GM19324 (cell line): ENCODE results near the gene CACNB1.
A peak's percentile ranks its signal among the peaks of the same experiment; 100 is the strongest.

Experiments
- ATAC-seq: cut with Tn5 transposase; IDR thresholded peaks from one replicate; pipeline ENCODE4 v1.9.1; 2021; ENCODE audit warnings: mild to moderate bottlenecking, moderate library complexity; ENCODE audit not compliant: unreplicated experiment, low FRiP score

Gene CACNB1

DNA sequence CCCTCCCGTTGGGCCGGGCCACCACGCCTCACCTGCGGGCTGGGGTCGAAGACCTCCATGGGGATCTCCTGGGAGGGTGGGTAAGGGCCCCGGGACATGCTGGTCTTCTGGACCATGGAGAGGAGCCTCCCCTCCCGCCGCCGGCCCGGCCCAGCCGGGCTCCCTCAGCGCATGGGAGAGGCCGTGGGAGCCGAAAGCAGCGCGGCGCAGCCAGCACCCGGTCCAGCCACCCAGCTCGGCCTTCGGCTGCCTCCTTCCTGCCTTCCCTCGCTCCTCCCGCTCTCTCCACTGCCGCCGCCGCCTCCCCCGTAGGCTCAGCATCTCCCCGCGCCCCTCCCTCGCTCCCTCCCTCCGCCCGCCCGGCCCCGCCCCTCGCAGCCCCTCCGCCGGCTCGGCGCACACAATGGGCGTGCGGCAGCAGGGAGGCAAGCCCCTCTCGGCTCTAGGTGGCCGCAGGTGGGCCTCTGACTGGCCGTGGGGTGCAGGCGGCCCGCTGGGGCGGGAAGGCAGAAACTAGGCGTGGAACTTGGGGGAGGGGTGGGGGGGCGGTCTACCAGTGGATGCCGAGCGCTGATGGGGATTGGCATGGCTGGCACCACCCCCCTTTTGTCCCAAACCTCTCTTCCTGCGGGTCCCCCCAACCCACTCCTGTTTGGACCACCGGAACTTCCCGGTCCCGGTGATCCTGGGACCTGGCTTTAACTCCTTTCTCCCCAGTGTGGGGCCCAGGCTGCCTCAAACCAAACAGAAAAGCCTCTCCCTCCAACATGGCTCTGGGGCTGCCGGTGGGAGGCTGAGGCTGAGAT is at the start of gene CACNB1:
CACNB1 (minus strand) TSS at position 290 of the 806 bp plus-strand sequence; CDS start at position 116, 174 bp downstream.
- ATAC-seq: no peak

DNA sequence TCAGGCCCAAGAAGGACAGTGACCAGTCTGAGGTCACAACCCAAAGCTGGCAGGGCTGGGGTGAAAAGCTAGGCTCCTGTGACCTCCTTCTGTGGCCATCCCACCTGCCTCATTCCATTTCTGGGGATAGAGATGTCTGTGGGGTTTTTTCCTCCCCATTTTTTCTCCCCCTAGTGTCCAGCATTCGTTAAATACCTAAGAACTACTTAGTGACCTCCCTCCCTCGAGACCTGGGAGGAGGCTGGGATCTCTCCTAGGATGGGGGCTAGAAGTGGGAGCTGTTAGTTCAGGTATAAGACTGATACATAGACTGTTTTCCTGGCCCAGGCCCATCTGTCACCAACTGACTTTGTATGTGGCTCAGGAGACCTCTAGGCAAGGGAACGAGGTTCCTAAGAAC is 48.8 kb upstream of the CACNB1 start:
- no peak for ATAC-seq

DNA sequence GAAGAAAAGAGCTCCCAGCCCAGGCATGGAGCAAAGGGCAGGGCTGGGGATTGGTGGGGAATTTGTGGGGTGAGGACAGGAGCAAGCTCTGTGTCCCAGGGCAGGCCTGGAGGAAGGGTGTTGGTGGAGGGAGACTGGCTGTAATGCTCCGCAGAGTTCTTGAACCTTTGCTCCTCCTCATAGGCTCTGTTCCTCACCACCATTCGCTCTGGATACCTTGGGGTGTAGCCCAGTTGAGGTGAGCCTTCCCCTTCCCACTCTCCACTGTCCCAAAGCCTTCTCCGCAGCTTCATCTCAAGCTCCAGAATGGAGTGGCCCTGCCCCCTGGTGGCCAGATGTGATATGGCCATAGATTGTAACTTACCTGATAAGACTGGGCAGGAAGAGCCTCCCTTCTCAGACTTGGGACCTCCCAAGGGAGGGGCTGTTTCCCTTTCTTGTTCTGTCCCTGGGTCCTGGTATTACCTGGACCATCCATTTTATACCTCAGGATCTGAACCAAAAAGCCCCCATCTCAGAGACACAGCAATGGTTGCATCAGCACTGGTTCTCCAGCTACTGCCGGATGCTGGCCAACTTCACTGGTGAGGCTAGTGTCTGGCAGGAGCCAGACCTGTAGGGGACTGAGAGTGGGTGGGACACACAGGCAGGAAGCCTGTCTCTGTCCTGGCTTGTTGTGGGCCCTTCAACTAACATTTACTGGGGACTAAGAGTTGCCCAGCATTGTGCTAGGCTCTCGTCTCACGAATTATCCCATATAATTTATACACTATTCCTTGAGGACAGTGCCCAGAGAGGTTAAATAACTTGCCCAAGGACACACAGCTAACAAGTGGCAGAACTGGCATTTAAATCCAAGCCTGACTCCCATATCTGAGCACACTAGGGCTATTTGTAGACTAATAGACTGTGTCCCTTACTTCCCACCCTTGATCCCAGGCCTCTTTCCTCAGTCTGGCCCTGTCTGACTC is 47.4 kb upstream of the CACNB1 start:
- ATAC-seq: peak; percentile 47

DNA sequence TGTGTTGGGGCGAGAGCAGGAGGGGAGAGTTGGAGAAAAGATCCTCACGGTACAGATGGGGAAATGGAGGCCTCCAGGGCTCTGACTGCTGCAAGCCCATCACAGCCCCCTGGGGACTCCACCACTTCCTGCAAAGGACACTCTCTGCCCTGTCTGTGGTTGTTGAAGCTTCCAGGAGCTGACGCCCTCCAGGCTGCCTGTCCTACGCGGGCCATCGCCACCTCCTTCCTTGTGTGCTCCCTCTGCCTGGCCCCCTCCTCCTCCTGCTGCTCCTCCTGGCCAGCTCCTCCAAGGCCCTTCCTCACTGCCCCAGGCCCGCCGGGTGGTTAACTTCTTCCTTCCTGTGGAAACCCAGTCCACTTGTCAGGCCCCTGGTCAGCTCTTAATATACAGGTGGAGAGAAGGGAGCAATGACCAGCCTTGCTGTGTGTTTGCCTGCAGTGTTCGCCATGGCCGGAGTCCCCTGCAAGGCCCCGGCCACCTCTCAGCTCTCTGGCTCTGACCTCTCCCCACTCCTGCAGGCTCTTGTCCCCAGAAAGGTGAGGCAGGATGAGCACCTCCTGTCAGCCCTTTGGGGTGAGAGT is 46.6 kb upstream of the CACNB1 start:
- no peak for ATAC-seq

DNA sequence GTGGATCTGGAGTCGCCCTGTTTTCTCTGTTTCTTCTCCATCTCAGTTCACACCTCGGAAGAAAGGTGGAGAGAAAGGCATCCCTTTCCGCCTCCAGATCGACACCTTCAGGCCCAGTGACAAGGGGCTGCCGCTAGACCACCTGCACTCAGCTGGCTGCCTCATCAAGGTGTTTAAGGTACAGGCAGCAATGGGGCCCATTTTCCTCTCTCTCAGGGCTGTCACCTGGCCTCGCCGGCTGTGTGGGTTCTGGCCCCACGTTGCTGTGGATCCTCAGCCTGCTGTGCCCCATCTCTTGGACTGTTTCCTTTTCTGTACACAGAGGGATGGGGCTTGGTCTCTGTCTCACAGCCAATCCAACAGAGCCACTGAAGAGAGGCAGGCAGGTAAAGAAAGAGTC is 45.7 kb upstream of the CACNB1 start:
- no peak for ATAC-seq

DNA sequence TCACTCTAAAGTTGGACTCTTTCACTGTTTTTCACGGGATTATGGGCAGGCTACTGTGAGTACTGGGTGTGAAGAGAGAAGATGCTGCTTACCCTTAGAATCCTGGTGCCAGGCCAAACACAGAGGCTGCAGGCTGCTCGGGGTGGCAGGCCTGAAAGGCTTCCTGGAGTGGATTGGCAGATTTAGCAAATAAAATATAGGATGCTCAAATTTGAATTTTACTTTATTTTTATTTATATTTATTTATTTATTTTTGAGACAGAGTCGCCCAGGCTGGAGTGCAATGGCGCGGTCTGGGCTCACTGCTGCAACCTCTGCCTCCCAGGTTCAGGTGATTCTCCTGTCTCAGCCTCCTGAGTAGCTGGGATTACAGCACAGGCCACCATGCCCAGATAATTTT is 43.2 kb upstream of the CACNB1 start:
- no peak for ATAC-seq

DNA sequence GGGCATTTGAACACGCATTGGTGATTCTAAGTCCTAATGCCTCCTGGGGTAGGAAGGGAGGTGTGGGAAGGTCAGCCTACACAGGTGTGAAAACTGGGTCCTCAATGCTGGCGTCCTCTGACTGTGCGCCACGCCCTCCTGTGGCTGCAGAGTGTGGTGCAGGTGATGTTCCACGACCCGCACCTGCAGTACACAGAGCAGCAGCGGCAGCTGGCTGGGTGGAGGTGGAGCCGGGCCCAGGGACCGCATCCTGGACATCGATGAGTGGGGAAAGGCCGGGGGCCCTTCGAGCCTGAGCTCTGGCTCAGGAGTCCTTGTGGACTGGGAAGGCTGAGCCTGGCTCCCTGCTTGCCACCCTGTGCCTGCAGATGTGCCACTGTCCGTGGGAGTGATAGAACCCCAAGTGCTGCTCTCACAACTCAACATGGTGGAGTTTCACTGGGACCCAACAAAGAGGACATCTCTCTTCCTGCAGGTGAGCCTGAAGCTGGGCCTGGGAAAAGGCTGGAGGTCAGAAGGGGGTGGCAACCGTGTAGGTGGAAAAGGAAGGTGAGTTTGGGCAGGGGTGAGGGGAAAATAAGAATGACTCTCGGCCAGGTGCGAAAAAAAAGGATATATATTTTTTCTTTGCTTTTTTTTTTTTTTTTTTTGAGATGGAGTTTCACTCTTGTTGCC is 42.3 kb upstream of the CACNB1 start:
- peak; percentile 41 for ATAC-seq

DNA sequence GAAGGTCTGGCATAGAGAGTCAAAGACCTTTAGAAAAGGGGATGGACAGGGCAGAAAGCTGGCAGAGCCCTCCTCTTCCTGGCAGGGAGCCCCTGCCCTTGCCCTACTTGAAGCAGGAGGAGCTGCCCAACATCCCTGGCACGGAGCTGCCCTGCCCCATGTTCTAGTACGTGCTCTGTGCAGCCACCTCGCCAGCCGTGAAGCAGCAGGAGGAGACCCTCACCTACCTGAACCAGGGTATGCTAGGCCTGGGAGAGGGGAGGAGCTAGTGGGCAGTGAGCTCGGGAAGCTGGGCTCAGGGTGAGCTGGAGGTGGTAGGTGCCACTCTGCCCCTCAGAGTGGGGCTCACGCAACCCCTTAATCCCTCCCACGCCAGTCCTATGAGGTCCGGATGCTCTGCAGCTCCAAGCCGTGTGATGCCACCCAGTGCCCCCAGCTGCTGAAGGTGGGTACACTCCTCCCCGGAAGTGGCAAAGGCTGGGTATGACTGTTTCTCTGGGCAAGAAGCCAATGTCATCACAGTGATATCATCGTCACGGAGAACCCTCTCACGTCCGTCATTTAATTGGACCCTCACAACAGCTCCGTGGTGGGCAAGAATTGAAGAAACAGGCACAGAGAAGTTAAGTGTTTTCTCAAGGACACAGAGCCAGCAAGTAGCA is 41.0 kb upstream of the CACNB1 start:
- no peak for ATAC-seq

DNA sequence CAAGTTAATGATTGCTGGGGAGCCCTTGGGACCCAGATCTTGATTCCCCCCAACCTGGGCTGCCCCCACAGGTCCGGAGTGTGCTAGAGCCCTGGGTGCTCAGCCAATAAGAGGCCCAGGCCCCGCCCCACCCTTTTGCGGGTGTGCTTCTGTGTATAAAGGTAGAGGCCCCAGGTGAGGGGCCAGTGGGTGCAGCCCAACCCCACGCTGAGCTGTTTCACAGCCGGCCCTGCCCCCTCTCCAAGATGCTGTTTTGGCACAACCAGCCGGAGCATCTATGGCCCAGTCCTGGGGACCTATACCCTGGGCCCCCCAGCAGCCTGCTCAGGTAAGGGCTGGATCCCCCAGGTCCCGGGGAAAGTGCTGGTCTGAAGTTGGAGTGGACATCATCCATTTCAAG is 40.1 kb upstream of the CACNB1 start:
- ATAC-seq: no peak

DNA sequence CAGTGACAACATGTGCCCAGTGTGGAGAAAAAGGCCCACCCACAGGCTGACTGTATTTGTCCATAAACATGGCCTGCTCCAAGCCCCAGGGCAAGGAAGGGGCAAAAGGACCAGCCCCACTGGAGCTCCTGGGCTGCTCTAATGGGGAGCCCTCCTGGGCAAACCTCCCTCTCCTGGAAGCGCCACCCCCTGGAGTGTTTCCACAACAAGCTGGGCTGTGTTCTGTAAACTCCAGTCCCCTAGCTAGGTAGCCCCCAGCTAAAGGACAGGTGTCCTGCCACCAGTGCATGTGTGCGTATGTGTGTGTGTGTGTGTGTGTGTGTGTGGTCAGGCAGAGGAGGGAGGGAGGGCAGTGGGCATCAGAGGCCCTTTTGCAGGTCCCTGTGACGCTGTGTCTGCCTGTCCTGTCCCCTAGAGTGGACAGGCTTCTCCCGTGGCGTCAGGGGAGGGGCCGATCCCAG is 39.5 kb upstream of the CACNB1 start:
- ATAC-seq: no peak

DNA sequence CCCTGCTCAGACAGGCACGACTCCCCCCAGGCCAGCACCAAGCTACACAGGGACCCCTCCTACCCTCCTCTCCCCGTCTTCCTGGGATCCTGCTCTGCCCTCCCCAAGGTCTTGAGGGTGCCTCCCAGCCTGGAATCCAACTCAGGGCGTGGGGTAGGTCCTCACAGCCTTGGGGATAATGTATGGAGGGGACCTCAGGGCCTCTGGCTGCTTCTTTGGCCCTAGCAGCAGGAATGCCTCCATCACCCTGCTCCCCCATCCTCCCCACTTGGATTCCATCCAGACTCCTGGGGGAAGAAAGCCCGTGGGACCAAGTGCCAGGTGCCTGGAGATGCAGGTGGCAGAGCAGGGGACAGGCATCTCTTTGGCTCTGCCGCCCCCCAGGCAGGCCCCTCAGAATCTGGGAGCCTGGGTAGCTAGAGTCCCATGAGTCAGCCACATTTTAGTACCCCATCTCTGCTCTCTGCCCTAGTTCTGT is 39.0 kb upstream of the CACNB1 start:
- ATAC-seq: no peak

DNA sequence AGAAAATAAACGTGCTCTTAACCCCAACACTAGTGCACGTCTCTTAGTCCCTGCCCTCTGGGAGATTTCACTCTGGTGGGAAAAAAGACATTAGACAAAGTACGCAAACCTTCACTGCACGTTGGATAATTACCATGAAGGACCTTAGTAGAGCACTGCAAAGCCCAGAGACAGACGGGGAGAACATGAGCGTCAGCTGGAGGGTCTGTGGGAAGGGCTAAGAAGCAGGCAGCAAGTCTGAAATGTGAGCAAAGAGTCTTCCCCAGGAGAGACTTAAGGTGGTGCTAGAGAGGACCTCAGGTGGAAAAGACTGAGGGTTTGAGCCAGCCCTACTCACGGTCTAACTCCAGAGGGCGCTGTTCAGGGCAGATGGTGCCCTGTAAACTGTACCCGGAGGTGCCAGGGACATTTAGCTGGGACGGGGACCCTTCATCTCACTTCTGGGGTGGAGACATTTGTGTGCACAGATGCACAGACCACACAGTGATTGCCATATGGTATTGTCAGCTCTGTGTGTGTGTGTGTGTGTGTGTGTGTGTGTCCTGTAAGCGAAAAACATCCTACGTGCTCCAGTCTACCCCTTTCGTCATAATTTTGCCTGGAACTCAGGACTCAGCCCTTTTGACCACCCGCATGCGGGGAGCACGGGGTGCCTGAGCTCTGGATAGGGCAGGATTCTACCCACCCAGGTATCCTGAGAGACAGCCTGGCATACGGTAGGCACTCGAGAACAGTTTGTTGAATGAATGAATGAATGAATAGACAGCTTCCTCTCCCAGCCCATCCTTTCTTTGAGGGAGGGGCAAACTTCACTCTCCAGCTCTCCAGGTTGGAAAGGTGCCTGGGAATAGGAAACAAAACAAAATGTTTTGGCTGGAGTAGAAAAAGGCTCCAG is 38.3 kb upstream of the CACNB1 start:
- ATAC-seq: no peak

DNA sequence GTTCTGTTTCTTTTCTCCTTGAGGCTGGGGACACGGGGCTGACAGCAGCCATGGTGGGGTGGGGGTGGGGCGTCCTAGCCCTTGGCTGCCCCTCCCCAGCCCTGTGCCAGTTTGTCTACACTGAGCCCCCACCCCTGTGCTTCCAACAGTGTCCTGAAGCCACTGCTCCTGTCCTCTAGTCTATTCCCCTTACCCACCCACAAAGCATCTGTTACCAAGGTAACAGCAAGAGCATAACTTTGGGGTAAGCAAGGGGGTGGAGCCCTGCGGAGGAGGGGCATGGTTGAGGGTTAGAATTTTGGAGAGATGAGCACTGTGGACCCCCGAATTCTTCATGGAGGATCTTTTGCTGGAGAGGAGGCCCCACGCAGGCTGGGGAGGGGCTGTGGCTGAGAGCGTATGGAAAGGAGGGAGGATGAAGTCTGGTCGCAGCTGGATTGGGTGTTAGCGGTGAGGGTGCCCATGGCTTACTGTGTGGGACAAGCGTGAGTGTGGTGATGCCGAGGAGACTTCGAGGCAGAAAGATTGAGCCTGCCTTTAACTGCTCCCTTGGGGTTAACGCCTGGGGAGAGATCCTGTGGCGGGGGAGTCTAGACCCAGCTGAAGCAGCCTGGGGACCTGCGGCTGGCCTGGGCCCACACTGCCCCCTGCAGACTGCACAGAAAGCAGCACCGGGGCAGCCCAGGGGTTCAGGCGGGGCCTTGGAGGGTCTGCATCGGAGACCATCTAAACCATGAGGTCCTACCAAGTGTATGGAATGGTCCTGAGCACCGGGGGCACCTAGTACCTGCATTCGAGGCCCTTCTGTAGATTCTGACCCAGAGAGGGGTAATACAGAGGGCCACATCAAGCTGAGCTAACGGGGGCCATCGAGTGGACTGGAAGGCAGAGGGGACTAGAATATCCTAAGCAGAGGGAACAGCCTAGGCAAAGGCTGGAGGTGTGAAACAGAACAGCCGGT is 34.4 kb upstream of the CACNB1 start:
- ATAC-seq: no peak

DNA sequence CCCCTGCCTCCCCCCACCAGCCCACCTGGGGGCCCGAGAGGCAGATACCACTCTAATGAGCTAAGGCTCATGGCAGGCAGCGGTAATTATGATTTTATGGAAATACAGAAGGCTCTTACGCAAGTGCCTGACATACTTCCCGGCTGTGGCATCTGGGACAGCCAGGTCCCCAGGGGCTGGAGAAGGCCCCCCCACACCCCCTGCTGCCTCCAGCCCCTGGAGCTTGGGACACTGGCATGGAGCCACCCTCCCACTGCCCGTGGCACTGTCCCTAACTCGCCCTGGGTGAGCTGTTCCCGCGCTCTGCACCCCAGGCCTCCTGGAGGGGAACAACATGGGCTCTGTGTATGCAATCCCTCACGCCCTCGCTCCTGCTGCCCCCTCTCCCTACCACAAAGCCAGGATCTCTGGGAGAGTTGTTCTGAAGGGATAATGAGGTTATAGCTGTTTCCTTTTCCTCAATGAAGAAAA is 33.7 kb upstream of the CACNB1 start:
- ATAC-seq: no peak

DNA sequence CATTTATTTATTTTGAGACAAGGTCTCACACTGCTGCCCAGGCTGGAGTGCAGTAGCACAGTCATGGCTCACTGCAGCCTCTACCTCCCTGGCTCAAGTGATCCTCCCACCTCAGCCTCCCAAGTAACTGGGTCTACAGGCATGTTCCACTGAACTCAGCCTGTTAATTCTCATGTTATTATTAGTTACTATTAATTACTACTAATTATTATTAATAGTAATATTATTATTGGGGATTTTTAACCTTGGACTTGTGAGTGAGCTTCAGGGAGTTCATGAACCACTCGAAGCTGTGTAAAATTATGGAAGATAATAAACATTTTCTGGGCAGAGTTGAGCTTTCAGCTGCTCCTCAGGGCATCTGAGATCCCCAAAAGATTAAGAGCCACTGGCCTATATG is 32.9 kb upstream of the CACNB1 start:
- no peak for ATAC-seq

DNA sequence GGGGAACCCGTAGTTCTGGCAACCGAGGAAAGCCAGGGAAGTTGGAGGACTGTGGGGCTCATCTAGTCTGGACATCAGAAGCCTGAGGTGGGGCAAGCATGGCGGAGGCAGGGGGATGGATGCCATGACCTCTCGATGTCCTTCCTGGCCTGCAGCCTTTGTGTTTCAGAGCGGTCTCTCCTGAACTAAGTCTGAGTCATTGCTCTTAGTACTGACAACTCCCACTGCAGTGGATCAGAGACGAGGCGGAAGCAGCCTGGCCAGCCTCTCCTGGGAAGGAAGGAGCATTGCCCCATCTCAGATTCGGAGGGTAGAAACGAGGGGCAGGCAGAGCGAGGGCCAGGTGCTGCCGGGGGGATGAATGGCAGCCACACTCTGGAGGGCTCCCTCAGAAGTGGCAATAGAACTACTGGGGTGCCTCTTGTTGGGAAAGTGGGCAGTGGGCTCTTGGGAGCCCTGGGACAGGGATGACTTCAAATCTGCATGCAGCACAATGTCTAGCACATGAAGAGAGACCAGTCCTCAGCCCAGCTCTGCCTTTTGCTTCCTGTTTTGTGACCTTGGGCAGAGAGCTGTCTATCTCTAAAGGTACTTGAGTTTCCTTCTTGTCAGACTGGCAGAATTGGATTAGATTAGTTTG is 31.9 kb upstream of the CACNB1 start:
- no peak for ATAC-seq

DNA sequence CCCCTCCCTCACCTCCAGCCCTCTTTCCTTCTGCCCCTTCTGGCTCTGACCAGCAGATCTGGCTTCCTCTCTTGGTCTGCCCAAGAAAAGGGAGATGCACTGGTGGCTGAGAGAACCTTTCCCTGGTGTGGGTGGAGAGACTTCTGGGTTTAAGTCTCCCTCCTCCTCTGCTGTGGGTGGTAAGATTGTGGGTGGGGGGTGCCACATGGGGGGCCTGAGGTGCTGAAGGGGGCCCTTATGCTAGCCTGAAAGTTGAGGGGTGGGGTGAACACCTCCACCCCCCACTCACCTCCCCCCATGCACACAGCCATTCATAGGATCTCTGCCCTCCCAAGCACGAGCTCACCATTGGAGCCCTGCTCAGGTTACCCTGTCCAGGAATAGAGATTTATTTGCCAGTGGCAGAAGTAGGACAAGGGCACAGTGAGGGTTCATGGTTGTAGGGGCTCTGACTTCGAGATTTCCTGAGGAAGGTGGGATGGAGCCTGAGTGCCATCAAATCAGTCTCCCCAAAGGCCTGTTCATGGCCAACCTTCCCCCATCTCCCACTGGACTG is 30.0 kb upstream of the CACNB1 start:
- no peak for ATAC-seq
